ENCODE results near the gene PARL. TPM values are rescaled to one million over a fixed set of nuclear protein-coding genes. Genes with fewer than 3 reads are reported as not detected.

Gene PARL
- total and polyA plus RNA-seq, 2 of the 13 experiments (the other 11 are each of a cell fraction or from before 2014, with no cell fraction given) = 46.3 to 58.6 TPM

DNA sequence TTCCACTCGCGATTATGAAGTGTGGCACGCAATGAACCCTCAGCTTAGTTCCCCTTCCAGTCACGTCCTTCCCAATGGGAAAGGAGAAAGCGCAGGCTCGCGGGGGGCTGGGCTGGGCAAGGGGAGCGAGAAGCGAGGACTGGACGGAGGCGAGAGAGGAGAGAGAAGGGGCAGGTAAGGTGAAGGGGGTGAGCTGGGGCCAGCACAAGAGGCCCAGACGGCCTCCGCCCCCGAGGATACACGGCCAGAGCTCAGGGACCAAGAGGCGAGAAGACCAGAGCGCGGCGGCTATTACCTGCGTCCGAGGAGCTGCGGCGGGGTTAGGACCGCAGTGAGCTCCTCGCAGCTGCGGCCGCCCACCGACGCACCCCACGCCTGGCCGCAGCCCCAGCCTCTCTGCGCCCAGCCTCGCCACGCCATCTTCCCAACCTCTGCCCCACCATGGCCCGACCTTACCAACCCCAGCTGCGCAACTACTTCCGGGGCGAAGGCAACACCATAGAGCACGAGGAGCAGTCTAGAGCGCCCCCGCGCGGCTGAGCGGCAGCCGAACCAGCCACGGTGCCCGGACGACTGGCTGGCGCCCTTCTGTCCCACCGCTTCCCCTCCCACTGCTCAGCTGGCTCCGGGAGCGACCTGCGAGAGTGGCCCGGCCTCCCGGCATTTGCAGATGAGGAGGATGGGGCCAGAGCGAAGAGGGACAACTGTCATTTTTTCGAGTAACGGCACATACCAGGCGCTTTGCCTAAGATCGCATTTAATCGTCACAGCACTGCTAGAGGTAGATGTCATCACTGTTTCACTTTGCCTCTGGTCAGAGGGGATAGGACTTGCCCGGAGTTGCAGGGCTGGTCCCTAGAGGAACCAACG lies at the start of gene PARL (continued):
- TF ChIP-seq, protein P1, sequence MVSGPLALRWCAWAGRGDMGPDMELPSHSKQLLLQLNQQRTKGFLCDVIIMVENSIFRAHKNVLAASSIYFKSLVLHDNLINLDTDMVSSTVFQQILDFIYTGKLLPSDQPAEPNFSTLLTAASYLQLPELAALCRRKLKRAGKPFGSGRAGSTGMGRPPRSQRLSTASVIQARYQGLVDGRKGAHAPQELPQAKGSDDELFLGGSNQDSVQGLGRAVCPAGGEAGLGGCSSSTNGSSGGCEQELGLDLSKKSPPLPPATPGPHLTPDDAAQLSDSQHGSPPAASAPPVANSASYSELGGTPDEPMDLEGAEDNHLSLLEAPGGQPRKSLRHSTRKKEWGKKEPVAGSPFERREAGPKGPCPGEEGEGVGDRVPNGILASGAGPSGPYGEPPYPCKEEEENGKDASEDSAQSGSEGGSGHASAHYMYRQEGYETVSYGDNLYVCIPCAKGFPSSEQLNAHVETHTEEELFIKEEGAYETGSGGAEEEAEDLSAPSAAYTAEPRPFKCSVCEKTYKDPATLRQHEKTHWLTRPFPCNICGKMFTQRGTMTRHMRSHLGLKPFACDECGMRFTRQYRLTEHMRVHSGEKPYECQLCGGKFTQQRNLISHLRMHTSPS (CRISPR knock-in tag; IDR thresholded peaks at IDR 0.05; ENCODE audit: low read depth) = peak; percentile 88
- no peak for TF ChIP-seq IRX3 (CRISPR knock-in tag; IDR thresholded peaks at IDR 0.05; ENCODE audit: borderline replicate concordance, low read depth)
- TF ChIP-seq ZNF33B (CRISPR knock-in tag; IDR thresholded peaks at IDR 0.05) = no peak
- TF ChIP-seq, protein P2, sequence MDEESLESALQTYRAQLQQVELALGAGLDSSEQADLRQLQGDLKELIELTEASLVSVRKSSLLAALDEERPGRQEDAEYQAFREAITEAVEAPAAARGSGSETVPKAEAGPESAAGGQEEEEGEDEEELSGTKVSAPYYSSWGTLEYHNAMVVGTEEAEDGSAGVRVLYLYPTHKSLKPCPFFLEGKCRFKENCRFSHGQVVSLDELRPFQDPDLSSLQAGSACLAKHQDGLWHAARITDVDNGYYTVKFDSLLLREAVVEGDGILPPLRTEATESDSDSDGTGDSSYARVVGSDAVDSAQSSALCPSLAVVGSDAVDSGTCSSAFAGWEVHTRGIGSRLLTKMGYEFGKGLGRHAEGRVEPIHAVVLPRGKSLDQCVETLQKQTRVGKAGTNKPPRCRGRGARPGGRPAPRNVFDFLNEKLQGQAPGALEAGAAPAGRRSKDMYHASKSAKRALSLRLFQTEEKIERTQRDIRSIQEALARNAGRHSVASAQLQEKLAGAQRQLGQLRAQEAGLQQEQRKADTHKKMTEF (CRISPR knock-in tag; IDR thresholded peaks at IDR 0.05) = peak; percentile 96
- TF ChIP-seq, protein P3, sequence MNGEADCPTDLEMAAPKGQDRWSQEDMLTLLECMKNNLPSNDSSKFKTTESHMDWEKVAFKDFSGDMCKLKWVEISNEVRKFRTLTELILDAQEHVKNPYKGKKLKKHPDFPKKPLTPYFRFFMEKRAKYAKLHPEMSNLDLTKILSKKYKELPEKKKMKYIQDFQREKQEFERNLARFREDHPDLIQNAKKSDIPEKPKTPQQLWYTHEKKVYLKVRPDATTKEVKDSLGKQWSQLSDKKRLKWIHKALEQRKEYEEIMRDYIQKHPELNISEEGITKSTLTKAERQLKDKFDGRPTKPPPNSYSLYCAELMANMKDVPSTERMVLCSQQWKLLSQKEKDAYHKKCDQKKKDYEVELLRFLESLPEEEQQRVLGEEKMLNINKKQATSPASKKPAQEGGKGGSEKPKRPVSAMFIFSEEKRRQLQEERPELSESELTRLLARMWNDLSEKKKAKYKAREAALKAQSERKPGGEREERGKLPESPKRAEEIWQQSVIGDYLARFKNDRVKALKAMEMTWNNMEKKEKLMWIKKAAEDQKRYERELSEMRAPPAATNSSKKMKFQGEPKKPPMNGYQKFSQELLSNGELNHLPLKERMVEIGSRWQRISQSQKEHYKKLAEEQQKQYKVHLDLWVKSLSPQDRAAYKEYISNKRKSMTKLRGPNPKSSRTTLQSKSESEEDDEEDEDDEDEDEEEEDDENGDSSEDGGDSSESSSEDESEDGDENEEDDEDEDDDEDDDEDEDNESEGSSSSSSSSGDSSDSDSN (CRISPR knock-in tag; IDR thresholded peaks at IDR 0.05) = peak; percentile 87
- TF ChIP-seq ZNF20 (CRISPR knock-in tag; IDR thresholded peaks at IDR 0.05) = no peak
- no peak; the same call in 1 of the 2 replicates for TF ChIP-seq NR2F2 (IDR thresholded peaks at IDR 0.05; ENCODE audit: borderline replicate concordance, low read depth)
- TF ChIP-seq KAT2B (IDR thresholded peaks at IDR 0.05; ENCODE audit: borderline replicate concordance, low read depth, low read length) = no peak
- peak; percentile 93; the same call in 1 of the 2 replicates for TF ChIP-seq ZBTB38 (CRISPR knock-in tag; IDR thresholded peaks at IDR 0.05)
- TF ChIP-seq ZFP90 (CRISPR knock-in tag; IDR thresholded peaks at IDR 0.05; ENCODE audit: borderline replicate concordance) = peak; percentile 54; the same call in 1 of the 2 replicates
- TF ChIP-seq, protein P4, sequence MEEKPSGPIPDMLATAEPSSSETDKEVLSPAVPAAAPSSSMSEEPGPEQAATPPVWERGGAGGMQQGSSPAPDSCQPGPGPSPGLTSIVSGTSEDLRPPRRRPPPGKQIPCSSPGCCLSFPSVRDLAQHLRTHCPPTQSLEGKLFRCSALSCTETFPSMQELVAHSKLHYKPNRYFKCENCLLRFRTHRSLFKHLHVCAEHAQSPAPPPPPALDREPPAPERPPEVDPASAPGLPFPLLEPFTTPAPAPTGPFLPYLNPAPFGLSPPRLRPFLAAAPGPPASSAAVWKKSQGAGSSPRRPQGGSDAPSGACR (CRISPR knock-in tag; IDR thresholded peaks at IDR 0.05) = peak; percentile 96
- no peak for TF ChIP-seq ZNF138 (CRISPR knock-in tag; IDR thresholded peaks at IDR 0.05; ENCODE audit: low read depth)
- TF ChIP-seq TAF1 (CRISPR knock-in tag; IDR thresholded peaks at IDR 0.05) = peak; percentile 99
- peak; percentile 82 for TF ChIP-seq SKI (IDR thresholded peaks at IDR 0.05; ENCODE audit: partially characterized antibody)
- peak; percentile 65 for TF ChIP-seq GATA4 (IDR thresholded peaks at IDR 0.05; ENCODE audit: borderline replicate concordance, low read depth)
- TF ChIP-seq ZNF549 (CRISPR knock-in tag; IDR thresholded peaks at IDR 0.05) = no peak
- peak; percentile 66 for TF ChIP-seq RARA (CRISPR knock-in tag; IDR thresholded peaks at IDR 0.05)
- TF ChIP-seq EHMT2 (IDR thresholded peaks at IDR 0.05; ENCODE audit: borderline replicate concordance, low read depth, low read length) = no peak
- TF ChIP-seq TBX3 (IDR thresholded peaks at IDR 0.05; ENCODE audit: borderline replicate concordance) = peak; percentile 32; the same call in 1 of the 2 replicates

Measured in HepG2 (cell line).